HG02943 (cell line): Measurements from ENCODE around the gene SLC8A2.

Experiments used
- ATAC-seq: cut with Tn5 transposase; IDR thresholded peaks from one replicate; pipeline ENCODE4 v1.9.1; 2021; ENCODE audit warnings: mild to moderate bottlenecking, low read depth, moderate library complexity; ENCODE audit not compliant: unreplicated experiment

Gene SLC8A2

GRCh38 chr19:47465957-47466356 lies 5.7 kb downstream of the SLC8A2 start:
- ATAC-seq = no peak

GRCh38 chr19:47464675-47465419 lies 6.8 kb downstream of the SLC8A2 start:
- ATAC-seq = no peak

GRCh38 chr19:47461876-47462275 lies 9.8 kb downstream of the SLC8A2 start:
- ATAC-seq = no peak

GRCh38 chr19:47459477-47459876 lies 12.2 kb downstream of the SLC8A2 start:
- no peak for ATAC-seq

- ATAC-seq = no peak
Observed at GRCh38 chr19:47458672-47459071, 13.0 kb downstream of the SLC8A2 start.

GRCh38 chr19:47456721-47457474 lies 14.8 kb downstream of the SLC8A2 start:
- ATAC-seq = no peak

GRCh38 chr19:47450478-47450877 lies 21.2 kb downstream of the SLC8A2 start:
- ATAC-seq = no peak

- no peak for ATAC-seq
Observed at GRCh38 chr19:47448360-47448727, 23.3 kb downstream of the SLC8A2 start.

- ATAC-seq = no peak
Observed at GRCh38 chr19:47447470-47448359, 24.0 kb downstream of the SLC8A2 start.

GRCh38 chr19:47446534-47447469 lies 24.9 kb downstream of the SLC8A2 start:
- ATAC-seq = no peak

GRCh38 chr19:47445937-47446402 lies 25.7 kb downstream of the SLC8A2 start:
- ATAC-seq = no peak

GRCh38 chr19:47445527-47445926 lies 26.2 kb downstream of the SLC8A2 start:
- ATAC-seq = no peak

- no peak for ATAC-seq
Observed at GRCh38 chr19:47444388-47444821, 27.3 kb downstream of the SLC8A2 start.

- no peak for ATAC-seq
Observed at GRCh38 chr19:47443331-47443730, 28.4 kb downstream of the SLC8A2 start.

- no peak for ATAC-seq
Observed at GRCh38 chr19:47438793-47439220, 32.9 kb downstream of the SLC8A2 start.

- ATAC-seq = no peak
Observed at GRCh38 chr19:47437500-47437899, 34.2 kb downstream of the SLC8A2 start.

GRCh38 chr19:47436712-47437401 lies 34.8 kb downstream of the SLC8A2 start:
- ATAC-seq = no peak

- ATAC-seq = no peak
Observed at GRCh38 chr19:47435883-47436417, 35.7 kb downstream of the SLC8A2 start.

GRCh38 chr19:47435196-47435595 lies 36.5 kb downstream of the SLC8A2 start:
- no peak for ATAC-seq
